Caco-2 (cell line): ENCODE data around the gene VAV2. TPM values are rescaled to one million over a fixed set of nuclear protein-coding genes. Genes with fewer than 3 reads are reported as not detected.

ENCODE experiments used
- BruUV-seq: library from RNA; stranded (reverse); fragments of 400-500 nt; replicated peaks from 2 replicates; lab custom pipeline; 2021; lab: Mats Ljungman, UMichigan
- CTCF ChIA-PET: fragments of 300-600 bp; sonication (Branson Sonifier 250); formaldehyde crosslinking; loops from one replicate; lab custom pipeline; 2022; ENCODE audit warnings: antibody characterized with exemption; lab: Charles Lee
- POLR2A ChIA-PET: fragments of 300-600 bp; sonication (Branson Sonifier 250); formaldehyde crosslinking; loops from one replicate; lab custom pipeline; 2022; ENCODE audit warnings: antibody characterized with exemption; lab: Charles Lee
- DNase-seq, 2 experiments: peaks; one replicate each; pipeline versions ENCODE4 v3.0.0 to v3.0.0-alpha.2; 2020 to 2022
- H3K27me3 ChIP-seq: replicated peaks from 2 replicates; pipeline ENCODE4 v1.6.0; 2011; ENCODE audit warnings: low read length; ENCODE audit not compliant: control insufficient read depth, insufficient read depth
- H3K36me3 ChIP-seq: 2 replicates; pipeline ENCODE4 v1.5.1; 2011; ENCODE audit warnings: low read length; ENCODE audit not compliant: control insufficient read depth, insufficient read depth
- H3K4me1 ChIP-seq: fragments of 250-450 bp; sonication (Bioruptor Pico); 2 replicates; pipeline ENCODE4 v1.5.1; 2020; ENCODE audit warnings: mild to moderate bottlenecking
- H3K4me3 ChIP-seq: 2 replicates; pipeline ENCODE4 v1.5.1; 2011; ENCODE audit warnings: low read depth, mild to moderate bottlenecking, control low read depth, low read length
- H3K9me3 ChIP-seq: fragments of 250-450 bp; sonication (Bioruptor Pico); 2 replicates; pipeline ENCODE4 v1.5.1; 2020; ENCODE audit warnings: mild to moderate bottlenecking, moderate library complexity
- H3K27ac Mint-ChIP-seq: one replicate; pipeline ENCODE4 v1.8.0; 2022; ENCODE audit warnings: mixed read lengths; ENCODE audit not compliant: unreplicated experiment
- H3K27me3 Mint-ChIP-seq: one replicate; pipeline ENCODE4 v1.8.0; 2022; ENCODE audit warnings: mixed read lengths; ENCODE audit not compliant: insufficient read depth, unreplicated experiment
- H3K36me3 Mint-ChIP-seq: one replicate; pipeline ENCODE4 v1.8.0; 2022; ENCODE audit warnings: mild to moderate bottlenecking, mixed read lengths; ENCODE audit not compliant: insufficient read depth, unreplicated experiment
- H3K4me1 Mint-ChIP-seq: one replicate; pipeline ENCODE4 v1.8.0; 2022; ENCODE audit warnings: low read depth, mixed read lengths; ENCODE audit not compliant: unreplicated experiment
- H3K4me3 Mint-ChIP-seq: one replicate; pipeline ENCODE4 v1.8.0; 2022; ENCODE audit warnings: mild to moderate bottlenecking, moderate library complexity, mixed read lengths; ENCODE audit not compliant: unreplicated experiment
- H3K9me3 Mint-ChIP-seq: one replicate; pipeline ENCODE4 v1.8.0; 2022; ENCODE audit warnings: mixed read lengths; ENCODE audit not compliant: unreplicated experiment
- CTCF ChIP-seq, 2 experiments: fragments of 200-600 bp in 1 of 2; IDR thresholded peaks; 1 replicate in 1 of 2; 2 replicates in 1 of 2; pipeline versions ENCODE4 v1.5.1 to v1.8.0; 2011 to 2022; ENCODE audit warnings: antibody characterized with exemption in 1 of 2, control low read depth in 1 of 2, inconsistent platforms in 1 of 2, low read depth in 1 of 2, low read length in 1 of 2, mild to moderate bottlenecking in 1 of 2, moderate library complexity in 1 of 2; ENCODE audit not compliant: insufficient read depth in 1 of 2, severe bottlenecking in 1 of 2, unreplicated experiment in 1 of 2
- intact Hi-C: fragments of 100-400 bp; cut with micrococcal nuclease; formaldehyde crosslinking; loops from one replicate; pipeline ENCODE4 v1.10.0; 2022; ENCODE audit not compliant: unreplicated experiment
- total RNA-seq: library from RNA; stranded (reverse); gene quantifications from 2 replicates; pipeline ENCODE4 v1.2.3, GENCODE V29; 2022

The VAV2 gene
- total RNA-seq, 1 experiment from 2014 or later: 55.3 TPM

- Histone ChIP-seq H3K9me3 (no peaks in the 10 kb centered on the region), H3K4me1 (no peaks in the 10 kb centered on the region), H3K36me3 (no peaks in the 10 kb centered on the region), H3K27me3 (no peaks in the 10 kb centered on the region), H3K4me3 (no peak overlapping the region)
- BruUV-seq: no TSS peak
- Mint-ChIP-seq H3K4me1 (peaks cover 7% of the 10 kb centered on the region), H3K27me3 (no peaks in the 10 kb centered on the region), H3K9me3 (no peaks in the 10 kb centered on the region), H3K36me3 (peaks cover 66% of the 10 kb centered on the region), H3K4me3 (no peak overlapping the region), H3K27ac (no peak overlapping the region)
- intact Hi-C loops: no loop called here
- ChIA-PET POLR2A (no interaction called here), CTCF (no interaction called here)
- DNase-seq: no peak
- no peak for TF ChIP-seq CTCF (IDR thresholded peaks at IDR 0.05; ENCODE audit: insufficient read depth in 1 of 2, low read depth in 1 of 2, low read length in 1 of 2, severe bottlenecking in 1 of 2, unreplicated experiment in 1 of 2)
Observed at GRCh38 chr9:133807818-133808217, 184.3 kb downstream of the VAV2 start.

- Histone ChIP-seq H3K9me3 (no peaks in the 10 kb centered on the region), H3K36me3 (no peaks in the 10 kb centered on the region), H3K4me1 (no peaks in the 10 kb centered on the region), H3K4me3 (no peak overlapping the region), H3K27me3 (no peaks in the 10 kb centered on the region)
- BruUV-seq: no TSS peak
- intact Hi-C loops: no loop called here
- no peaks in the 10 kb centered on the region for H3K9me3 Mint-ChIP-seq
- H3K27me3 Mint-ChIP-seq: no peaks in the 10 kb centered on the region
- POLR2A ChIA-PET: no interaction called here
- H3K4me3 Mint-ChIP-seq: no peak overlapping the region
- H3K36me3 Mint-ChIP-seq: peaks cover 73% of the 10 kb centered on the region
- H3K4me1 Mint-ChIP-seq: peaks cover 7% of the 10 kb centered on the region
- no peak for DNase-seq
- H3K27ac Mint-ChIP-seq: no peak overlapping the region
- no peak for TF ChIP-seq CTCF (IDR thresholded peaks at IDR 0.05; ENCODE audit: insufficient read depth in 1 of 2, low read depth in 1 of 2, low read length in 1 of 2, severe bottlenecking in 1 of 2, unreplicated experiment in 1 of 2)
- CTCF ChIA-PET: no interaction called here
Observed at GRCh38 chr9:133807037-133807436, 185.1 kb downstream of the VAV2 start.

GRCh38 chr9:133806623-133807010 is 185.5 kb downstream of the VAV2 start:
- CTCF ChIA-PET: no interaction called here
- no peaks in the 10 kb centered on the region for H3K9me3 Mint-ChIP-seq
- H3K4me3 Mint-ChIP-seq: no peak overlapping the region
- no TSS peak for BruUV-seq
- TF ChIP-seq CTCF (IDR thresholded peaks at IDR 0.05; ENCODE audit: insufficient read depth in 1 of 2, low read depth in 1 of 2, low read length in 1 of 2, severe bottlenecking in 1 of 2, unreplicated experiment in 1 of 2): no peak
- DNase-seq: no peak
- POLR2A ChIA-PET: no interaction called here
- Histone ChIP-seq H3K9me3 (no peaks in the 10 kb centered on the region), H3K4me1 (no peaks in the 10 kb centered on the region), H3K36me3 (no peaks in the 10 kb centered on the region), H3K4me3 (no peak overlapping the region), H3K27me3 (no peaks in the 10 kb centered on the region)
- no peaks in the 10 kb centered on the region for H3K27me3 Mint-ChIP-seq
- intact Hi-C loops: no loop called here
- H3K4me1 Mint-ChIP-seq: peaks cover 7% of the 10 kb centered on the region
- H3K27ac Mint-ChIP-seq: no peak overlapping the region
- H3K36me3 Mint-ChIP-seq: peaks cover 72% of the 10 kb centered on the region
